ENCODE results near the gene AASS.
"Not testable (repeated sequence)": the region's sequence is repeated elsewhere in the genome, so short reads cannot be mapped to it uniquely, and the experiment has no call there.

Gene AASS

DNA sequence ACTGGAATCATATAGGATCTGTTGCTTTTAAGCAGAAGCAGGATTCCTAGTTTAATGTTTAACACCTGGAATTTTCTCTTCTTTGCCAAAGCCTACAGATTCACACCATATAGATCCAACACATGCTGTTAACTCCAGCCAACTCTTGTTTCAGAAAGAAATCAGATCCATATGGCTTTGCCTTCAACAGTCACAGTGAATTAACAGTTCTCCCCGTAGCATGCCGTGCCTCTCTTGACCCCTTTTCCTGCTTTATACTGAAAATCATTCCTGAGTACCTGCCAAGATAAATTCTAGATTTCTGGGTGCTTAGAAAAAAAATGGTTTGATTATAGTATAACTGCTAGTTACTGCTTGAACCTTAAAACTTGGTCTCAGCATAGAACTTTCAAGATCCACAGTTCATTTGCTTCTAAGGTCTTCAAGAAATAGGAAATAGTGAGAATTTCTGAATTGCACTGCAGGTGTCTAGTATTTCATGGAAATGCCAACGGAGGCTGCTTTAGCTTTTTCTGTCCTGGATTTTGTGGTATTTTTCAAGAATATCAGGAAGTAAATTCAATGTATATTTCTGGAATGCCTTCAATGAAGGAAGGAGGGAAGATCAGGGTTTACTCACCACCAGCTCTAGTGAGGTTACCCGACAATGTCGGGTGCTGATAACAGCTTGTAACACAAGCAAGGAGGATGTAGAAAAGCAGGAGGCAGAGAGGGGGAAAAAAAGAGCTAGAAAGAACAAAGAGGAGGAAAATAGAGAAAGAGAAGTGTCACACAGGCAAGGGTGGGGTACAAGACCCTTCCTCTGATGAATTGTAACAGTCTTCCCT lies 6.6 kb downstream of the AASS start:
- Histone ChIP-seq H3K36me3 (ENCODE audit: low read depth) (no peaks in the 10 kb centered on the region), H3K27ac (ENCODE audit: poor library complexity, severe bottlenecking) (no peak overlapping the region), H3K27me3 (ENCODE audit: insufficient read depth, poor library complexity, severe bottlenecking) (no peaks in the 10 kb centered on the region), H3K4me1 (ENCODE audit: insufficient read depth, poor library complexity, severe bottlenecking) (peaks cover 17% of the 10 kb centered on the region), H3K9me3 (ENCODE audit: severe bottlenecking) (no peaks in the 10 kb centered on the region), H3K4me3 (ENCODE audit: severe bottlenecking) (peak overlapping the region; percentile 28)
- TF ChIP-seq, protein P1, sequence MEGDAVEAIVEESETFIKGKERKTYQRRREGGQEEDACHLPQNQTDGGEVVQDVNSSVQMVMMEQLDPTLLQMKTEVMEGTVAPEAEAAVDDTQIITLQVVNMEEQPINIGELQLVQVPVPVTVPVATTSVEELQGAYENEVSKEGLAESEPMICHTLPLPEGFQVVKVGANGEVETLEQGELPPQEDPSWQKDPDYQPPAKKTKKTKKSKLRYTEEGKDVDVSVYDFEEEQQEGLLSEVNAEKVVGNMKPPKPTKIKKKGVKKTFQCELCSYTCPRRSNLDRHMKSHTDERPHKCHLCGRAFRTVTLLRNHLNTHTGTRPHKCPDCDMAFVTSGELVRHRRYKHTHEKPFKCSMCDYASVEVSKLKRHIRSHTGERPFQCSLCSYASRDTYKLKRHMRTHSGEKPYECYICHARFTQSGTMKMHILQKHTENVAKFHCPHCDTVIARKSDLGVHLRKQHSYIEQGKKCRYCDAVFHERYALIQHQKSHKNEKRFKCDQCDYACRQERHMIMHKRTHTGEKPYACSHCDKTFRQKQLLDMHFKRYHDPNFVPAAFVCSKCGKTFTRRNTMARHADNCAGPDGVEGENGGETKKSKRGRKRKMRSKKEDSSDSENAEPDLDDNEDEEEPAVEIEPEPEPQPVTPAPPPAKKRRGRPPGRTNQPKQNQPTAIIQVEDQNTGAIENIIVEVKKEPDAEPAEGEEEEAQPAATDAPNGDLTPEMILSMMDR (IDR thresholded peaks at IDR 0.05; ENCODE audit: poor library complexity, severe bottlenecking) = no peak
- ATAC-seq (ENCODE audit: low read depth) (peak; percentile 55), DNase-seq (ENCODE audit: low spot score) (no peak)

DNA sequence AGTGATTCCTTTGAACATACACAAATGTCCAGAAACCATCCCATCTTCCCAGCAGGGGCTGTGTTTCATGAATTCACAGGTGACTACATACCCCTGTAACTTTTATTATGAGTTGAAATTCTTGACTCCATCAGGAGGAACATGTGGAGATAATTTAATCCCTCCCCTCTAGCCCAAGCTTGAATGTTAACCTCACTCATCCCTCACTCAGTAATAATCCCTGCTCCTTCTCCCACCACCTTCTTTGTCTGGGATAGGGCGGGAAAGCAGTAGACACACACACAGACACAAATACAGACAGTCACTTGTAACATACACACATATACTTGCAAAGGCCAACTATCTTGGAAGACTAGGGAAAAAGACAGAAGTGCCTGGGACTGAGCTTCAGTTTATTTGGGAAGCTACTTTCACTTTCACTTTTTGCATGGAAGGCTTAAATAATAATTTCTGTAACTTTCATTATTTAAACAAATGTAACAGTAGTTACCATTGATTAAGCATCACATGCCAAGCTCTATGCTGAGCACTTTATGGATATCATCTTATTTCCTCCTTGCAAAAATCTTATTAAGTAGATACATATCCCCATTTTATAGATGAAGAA lies 7.3 kb downstream of the AASS start:
- peak; percentile 35; the same call in 2 of the 3 replicates for ATAC-seq (ENCODE audit: low read depth)
- no peak for DNase-seq (ENCODE audit: low spot score)
- no peaks in the 10 kb centered on the region for H3K36me3 ChIP-seq (ENCODE audit: low read depth)
- H3K4me1 ChIP-seq (ENCODE audit: insufficient read depth, poor library complexity, severe bottlenecking) = peaks cover 17% of the 10 kb centered on the region
- H3K27ac ChIP-seq (ENCODE audit: poor library complexity, severe bottlenecking) = no peak overlapping the region
- H3K27me3 ChIP-seq (ENCODE audit: insufficient read depth, poor library complexity, severe bottlenecking) = no peaks in the 10 kb centered on the region
- TF ChIP-seq, protein P1 (IDR thresholded peaks at IDR 0.05; ENCODE audit: poor library complexity, severe bottlenecking) = no peak
- peak overlapping the region; percentile 28 for H3K4me3 ChIP-seq (ENCODE audit: severe bottlenecking)
- no peaks in the 10 kb centered on the region for H3K9me3 ChIP-seq (ENCODE audit: severe bottlenecking)

DNA sequence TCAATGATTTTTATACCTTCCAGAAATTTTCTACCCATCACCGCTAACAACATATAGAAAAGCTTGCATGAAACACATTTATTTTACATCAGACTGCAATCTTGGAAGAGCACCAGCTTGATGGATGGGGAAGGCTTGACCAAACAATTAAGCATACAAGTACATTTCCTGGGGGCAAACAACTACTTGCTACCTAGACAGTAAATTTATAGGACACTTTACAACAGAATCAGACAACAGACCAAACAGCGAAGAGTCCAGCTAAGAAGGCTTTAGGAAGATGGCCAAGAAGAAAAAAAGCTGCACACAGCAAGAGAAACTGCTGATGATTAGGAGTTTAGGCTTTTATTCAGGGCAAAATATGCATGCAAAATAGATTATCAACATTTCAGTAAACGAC lies 8.0 kb downstream of the AASS start:
- Histone ChIP-seq H3K27ac (ENCODE audit: poor library complexity, severe bottlenecking) (no peak overlapping the region), H3K4me1 (ENCODE audit: insufficient read depth, poor library complexity, severe bottlenecking) (peaks cover 14% of the 10 kb centered on the region), H3K4me3 (ENCODE audit: severe bottlenecking) (no peak overlapping the region), H3K36me3 (ENCODE audit: low read depth) (no peaks in the 10 kb centered on the region), H3K27me3 (ENCODE audit: insufficient read depth, poor library complexity, severe bottlenecking) (no peaks in the 10 kb centered on the region), H3K9me3 (ENCODE audit: severe bottlenecking) (no peaks in the 10 kb centered on the region)
- TF ChIP-seq, protein P1 (IDR thresholded peaks at IDR 0.05; ENCODE audit: poor library complexity, severe bottlenecking) = no peak
- DNase-seq (ENCODE audit: low spot score) (no peak), ATAC-seq (ENCODE audit: low read depth) (no peak)

DNA sequence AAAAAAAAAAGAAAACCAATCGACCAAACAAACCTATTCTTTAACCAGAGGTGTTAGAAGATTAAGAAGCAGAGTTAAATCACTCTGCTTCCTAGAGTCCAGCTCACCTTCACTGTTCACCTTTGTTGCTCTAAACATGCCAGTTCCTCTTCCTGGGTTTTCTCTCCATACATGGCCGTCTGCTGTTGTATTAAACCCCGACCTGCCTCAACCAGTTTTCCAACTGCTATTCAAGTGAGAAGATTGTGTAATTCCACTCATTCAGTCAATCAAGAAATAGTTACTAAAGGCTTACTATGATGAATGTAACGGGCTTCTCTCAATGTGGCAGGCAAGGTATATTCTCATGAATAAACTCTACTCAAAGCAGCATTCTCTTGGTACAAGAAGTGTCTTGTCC lies 8.8 kb downstream of the AASS start:
- TF ChIP-seq, protein P1 (IDR thresholded peaks at IDR 0.05; ENCODE audit: poor library complexity, severe bottlenecking) = no peak
- DNase-seq (ENCODE audit: low spot score) = no peak
- H3K4me3 ChIP-seq (ENCODE audit: severe bottlenecking) = no peak overlapping the region
- H3K9me3 ChIP-seq (ENCODE audit: severe bottlenecking) = no peaks in the 10 kb centered on the region
- H3K36me3 ChIP-seq (ENCODE audit: low read depth) = no peaks in the 10 kb centered on the region
- H3K4me1 ChIP-seq (ENCODE audit: insufficient read depth, poor library complexity, severe bottlenecking) = peaks cover 11% of the 10 kb centered on the region
- H3K27me3 ChIP-seq (ENCODE audit: insufficient read depth, poor library complexity, severe bottlenecking) = no peaks in the 10 kb centered on the region
- no peak for ATAC-seq (ENCODE audit: low read depth)
- no peak overlapping the region for H3K27ac ChIP-seq (ENCODE audit: poor library complexity, severe bottlenecking)

DNA sequence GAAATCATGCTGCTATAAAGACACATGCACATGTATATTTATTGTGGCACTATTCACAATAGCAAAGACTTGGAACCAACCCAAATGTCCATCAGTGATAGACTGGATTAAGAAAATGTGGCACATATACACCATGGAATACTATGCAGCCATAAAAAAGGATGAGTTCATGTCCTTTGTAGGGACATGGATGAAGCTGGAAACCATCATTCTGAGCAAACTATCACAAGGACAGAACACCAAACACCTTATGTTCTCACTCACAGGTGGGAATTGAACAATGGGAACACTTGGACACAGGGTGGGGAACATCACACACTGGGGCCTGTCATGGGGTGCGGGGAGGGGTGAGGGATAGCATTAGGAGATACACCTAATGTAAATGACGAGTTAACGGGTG lies 9.3 kb downstream of the AASS start:
- not testable (repeated sequence) for DNase-seq (ENCODE audit: low spot score); H3K27me3 ChIP-seq (ENCODE audit: insufficient read depth, poor library complexity, severe bottlenecking); H3K27ac ChIP-seq (ENCODE audit: poor library complexity, severe bottlenecking)

More for the DNA sequence above, 9.3 kb downstream of the AASS start:
- H3K4me3 ChIP-seq (ENCODE audit: severe bottlenecking); H3K36me3 ChIP-seq (ENCODE audit: low read depth); ATAC-seq (ENCODE audit: low read depth); H3K9me3 ChIP-seq (ENCODE audit: severe bottlenecking): not testable (repeated sequence)
- H3K4me1 ChIP-seq (ENCODE audit: insufficient read depth, poor library complexity, severe bottlenecking) = peaks cover 11% of the 10 kb centered on the region

Measured in RWPE2 (cell line).